H9 (cell line): Measurements from ENCODE around the gene SCEL. TPM values are rescaled to one million over a fixed set of nuclear protein-coding genes. Genes with fewer than 3 reads are reported as not detected.

Experiments
- DNase-seq: peaks from one replicate; pipeline ENCODE4 v3.0.0-alpha.2; 2017
- H2AFZ ChIP-seq: one replicate; pipeline ENCODE4 v1.6.1; 2013; ENCODE audit warnings: mild to moderate bottlenecking, low read length, control low read depth, moderate library complexity
- H2AK5ac ChIP-seq: 2 replicates; pipeline ENCODE4 v1.6.1; 2013; ENCODE audit warnings: low read length, control low read depth, mixed read lengths; ENCODE audit not compliant: insufficient read length
- H2BK120ac ChIP-seq: one replicate; pipeline ENCODE4 v1.6.1; 2013; ENCODE audit warnings: low read depth, mild to moderate bottlenecking, low read length, control low read depth, inconsistent platforms; ENCODE audit not compliant: poor library complexity, severe bottlenecking
- H2BK12ac ChIP-seq: 2 replicates; pipeline ENCODE4 v1.6.1; 2013; ENCODE audit warnings: low read length, control low read depth, mixed read lengths, low read depth; ENCODE audit not compliant: insufficient read length
- H2BK15ac ChIP-seq: 2 replicates; pipeline ENCODE4 v1.6.1; 2013; ENCODE audit warnings: low read depth, low read length, control low read depth
- H2BK20ac ChIP-seq: one replicate; pipeline ENCODE4 v1.6.1; 2013; ENCODE audit warnings: low read depth, mild to moderate bottlenecking, low read length, control low read depth, inconsistent platforms; ENCODE audit not compliant: poor library complexity, severe bottlenecking
- H2BK5ac ChIP-seq: 2 replicates; pipeline ENCODE4 v1.6.1; 2013; ENCODE audit warnings: low read length, control low read depth, mixed read lengths; ENCODE audit not compliant: insufficient read length
- H3K14ac ChIP-seq: 2 replicates; pipeline ENCODE4 v1.6.1; 2013; ENCODE audit warnings: low read length, control low read depth; ENCODE audit not compliant: insufficient read depth
- H3K18ac ChIP-seq: 2 replicates; pipeline ENCODE4 v1.6.1; 2013; ENCODE audit warnings: low read depth, mild to moderate bottlenecking, mixed read lengths, low read length, control low read depth; ENCODE audit not compliant: insufficient read length
- H3K23ac ChIP-seq: 2 replicates; pipeline ENCODE4 v1.6.1; 2013; ENCODE audit warnings: low read length, control low read depth, mixed read lengths, low read depth; ENCODE audit not compliant: insufficient read length
- H3K23me2 ChIP-seq: 2 replicates; pipeline ENCODE4 v1.6.1; 2013; ENCODE audit warnings: low read depth, mild to moderate bottlenecking, mixed read lengths, low read length, control low read depth; ENCODE audit not compliant: insufficient read length, poor library complexity, severe bottlenecking
- H3K27ac ChIP-seq: 2 replicates; pipeline ENCODE4 v1.5.1; 2013; ENCODE audit warnings: low read length, control low read depth, mixed read lengths, low read depth; ENCODE audit not compliant: insufficient read length
- H3K27me3 ChIP-seq: 2 replicates; pipeline ENCODE4 v1.6.1; 2013; ENCODE audit warnings: low read length, control low read depth, inconsistent platforms; ENCODE audit not compliant: insufficient read depth
- H3K4ac ChIP-seq: 2 replicates; pipeline ENCODE4 v1.6.1; 2013; ENCODE audit warnings: low read depth, mild to moderate bottlenecking, control low read depth, inconsistent platforms, low read length, moderate library complexity
- H3K4me1 ChIP-seq: 2 replicates; pipeline ENCODE4 v1.6.1; 2013; ENCODE audit warnings: low read length, control low read depth, inconsistent platforms; ENCODE audit not compliant: insufficient read depth
- H3K4me2 ChIP-seq: 2 replicates; pipeline ENCODE4 v1.6.1; 2013; ENCODE audit warnings: low read length, control low read depth, mixed read lengths; ENCODE audit not compliant: insufficient read length, insufficient read depth
- H3K56ac ChIP-seq: 2 replicates; pipeline ENCODE4 v1.6.1; 2013; ENCODE audit warnings: low read depth, mild to moderate bottlenecking, mixed read lengths, low read length, control low read depth; ENCODE audit not compliant: insufficient read length
- H3K79me1 ChIP-seq: 2 replicates; pipeline ENCODE4 v1.6.1; 2013; ENCODE audit warnings: low read depth, mild to moderate bottlenecking, moderate library complexity, low read length, control low read depth, inconsistent platforms; ENCODE audit not compliant: insufficient read depth, poor library complexity, severe bottlenecking
- H3K79me2 ChIP-seq: 2 replicates; pipeline ENCODE4 v1.6.1; 2013; ENCODE audit warnings: low read length, control low read depth, inconsistent platforms; ENCODE audit not compliant: insufficient read depth
- H3K9ac ChIP-seq: 2 replicates; pipeline ENCODE4 v1.6.1; 2013; ENCODE audit warnings: low read length, control low read depth, mixed read lengths; ENCODE audit not compliant: insufficient read length; ENCODE audit errors: extremely low read depth
- H3K9me3 ChIP-seq: one replicate; pipeline ENCODE4 v1.6.1; 2013; ENCODE audit warnings: low read depth, low read length, inconsistent platforms; ENCODE audit not compliant: control insufficient read depth
- H3T11ph ChIP-seq: one replicate; pipeline ENCODE4 v1.6.1; 2013; ENCODE audit warnings: mild to moderate bottlenecking, low read length, control low read depth, inconsistent platforms
- H4K20me1 ChIP-seq: one replicate; pipeline ENCODE4 v1.6.1; 2013; ENCODE audit not compliant: control insufficient read depth, insufficient read length, insufficient read depth
- H4K5ac ChIP-seq: 2 replicates; pipeline ENCODE4 v1.6.1; 2013; ENCODE audit warnings: low read depth, mild to moderate bottlenecking, mixed read lengths, low read length, control low read depth; ENCODE audit not compliant: insufficient read length
- H4K8ac ChIP-seq: replicated peaks from 2 replicates; pipeline ENCODE4 v1.6.1; 2013; ENCODE audit warnings: low read length, control low read depth, mixed read lengths, low read depth; ENCODE audit not compliant: insufficient read length
- H4K91ac ChIP-seq: 2 replicates; pipeline ENCODE4 v1.6.1; 2013; ENCODE audit warnings: low read depth, mild to moderate bottlenecking, moderate library complexity, mixed read lengths, low read length, control low read depth; ENCODE audit not compliant: insufficient read length
- H3K27ac Mint-ChIP-seq, 3 experiments: 2 replicates in 2 of 3; 3 replicates in 1 of 3; pipeline ENCODE4 v1.8.0; 2020 to 2021; ENCODE audit warnings: mixed read lengths in 3 of 3, mild to moderate bottlenecking in 1 of 3, moderate library complexity in 1 of 3
- H3K27me3 Mint-ChIP-seq: 2 replicates; pipeline ENCODE4 v1.8.0; 2021; ENCODE audit warnings: low read depth, mild to moderate bottlenecking, moderate library complexity, mixed read lengths
- H3K36me3 Mint-ChIP-seq, 3 experiments: 2 replicates in 2 of 3; 3 replicates in 1 of 3; pipeline ENCODE4 v1.8.0; 2020 to 2021; ENCODE audit warnings: low read depth in 3 of 3, mixed read lengths in 3 of 3; ENCODE audit not compliant: insufficient read depth in 1 of 3
- H3K4me1 Mint-ChIP-seq, 2 experiments: 2 replicates each; pipeline ENCODE4 v1.8.0; 2020; ENCODE audit warnings: mixed read lengths in 2 of 2
- H3K4me3 Mint-ChIP-seq, 2 experiments: 2 replicates in 1 of 2; 3 replicates in 1 of 2; pipeline ENCODE4 v1.8.0; 2020 to 2021; ENCODE audit warnings: mild to moderate bottlenecking in 2 of 2, mixed read lengths in 2 of 2, moderate library complexity in 1 of 2
- H3K9me3 Mint-ChIP-seq, 2 experiments: 2 replicates in 1 of 2; 3 replicates in 1 of 2; pipeline ENCODE4 v1.8.0; 2020; ENCODE audit warnings: mild to moderate bottlenecking in 2 of 2, mixed read lengths in 2 of 2, moderate library complexity in 1 of 2
- CTCF ChIP-seq: fragments of 200-600 bp; sonication (generic); conservative IDR thresholded peaks from 3 replicates; pipeline ENCODE4 v1.8.0; 2021; ENCODE audit warnings: antibody characterized with exemption, mild to moderate bottlenecking
- WGBS: extraction: QIAGEN DNeasy Blood & Tissue Kit; methylation state at CpG from one replicate; pipeline ENCODE4 v1.1.7; 2013; ENCODE audit warnings: missing lambda C conversion rate, low lambda C conversion rate, mixed read lengths; ENCODE audit not compliant: insufficient read length; ENCODE audit errors: extremely low coverage; 5-methylcytosine and 5-hydroxymethylcytosine counted together
- total RNA-seq: library from RNA; stranded (reverse); gene quantifications from 2 replicates; pipeline ENCODE4 v1.2.1, GENCODE V29; 2021

The SCEL gene
- total RNA-seq, 1 experiment from 2014 or later = not detected

GRCh38 chr13:77492982-77493381 is 42.5 kb upstream of the SCEL start:
- Mint-ChIP-seq H3K4me1 (no peaks in the 10 kb centered on the region), H3K36me3 (no peaks in the 10 kb centered on the region), H3K4me3 (no peak overlapping the region), H3K27ac (no peak overlapping the region), H3K9me3 (no peaks in the 10 kb centered on the region), H3K27me3 (no peaks in the 10 kb centered on the region)
- Histone ChIP-seq H3T11ph (no peak overlapping the region), H3K9me3 (no peaks in the 10 kb centered on the region), H3K4me1 (no peaks in the 10 kb centered on the region), H3K18ac (no peak overlapping the region), H3K79me1 (no peaks in the 10 kb centered on the region), H2BK5ac (no peak overlapping the region), H3K9ac (no peak overlapping the region), H2AK5ac (no peak overlapping the region), H2BK12ac (no peak overlapping the region), H3K4ac (no peak overlapping the region), H3K56ac (no peak overlapping the region), H4K91ac (no peak overlapping the region), H2BK15ac (no peak overlapping the region), H3K79me2 (no peaks in the 10 kb centered on the region), H2AFZ (no peak overlapping the region), H3K23me2 (no peaks in the 10 kb centered on the region), H4K20me1 (no peaks in the 10 kb centered on the region), H3K14ac (no peak overlapping the region), H2BK20ac (no peak overlapping the region), H3K27ac (no peak overlapping the region), H3K27me3 (no peaks in the 10 kb centered on the region), H4K5ac (no peak overlapping the region), H3K23ac (no peak overlapping the region), H2BK120ac (no peak overlapping the region), H4K8ac (no peak overlapping the region), H3K4me2 (no peak overlapping the region)
- TF ChIP-seq CTCF = no peak; the same call in 2 of the 3 replicates
- WGBS = no CpG with 5 or more reads among the region's 1 CpG
- DNase-seq = no peak
